ENCODE measurements around the gene NCKAP5. TPM values are rescaled to one million over a fixed set of nuclear protein-coding genes. Genes with fewer than 3 reads are reported as not detected.

Gene NCKAP5
- total and polyA plus RNA-seq, 2 of the 8 experiments (the other 6 are each of a cell fraction or from before 2014, with no cell fraction given), result 0.27 to 0.86 TPM

GRCh38 chr2:133570542-133570941 is 2.3 kb upstream of the NCKAP5 start:
- Histone ChIP-seq H3K14ac (ENCODE audit: insufficient read length) (no peak overlapping the region), H3K4me1 (replicated peaks in 1 of 4; ENCODE audit: control insufficient read depth in 3 of 4, insufficient read depth in 4 of 4, low read length in 3 of 4) (peaks cover 2 to 29% (median 13%) of the 10 kb centered on the region in 4 experiments; a peak in 5 of 7 replicates), H3K4me3 (ENCODE audit: extremely low read depth in 1 of 4, insufficient read depth in 2 of 4, low read depth in 3 of 4, low read length in 4 of 4) (no peak overlapping the region; a peak in 1 of 8 replicates), H3K27ac (ENCODE audit: low read depth, low read length) (no peak overlapping the region), H3K23ac (ENCODE audit: insufficient read length) (no peak overlapping the region), H4K8ac (ENCODE audit: extremely low read depth, insufficient read depth, low read length) (no peak overlapping the region), H3K4ac (replicated peaks; ENCODE audit: insufficient read length, low read depth, low read length) (no peak overlapping the region), H3K56ac (replicated peaks; ENCODE audit: insufficient read length, low read depth, low read length) (no peak overlapping the region), H3K27me3 (replicated peaks in 1 of 4; ENCODE audit: control insufficient read depth in 3 of 4, extremely low read depth in 1 of 4, insufficient read depth in 3 of 4, low read length in 3 of 4) (no peaks in the 10 kb centered on the region; a peak in 1 of 7 replicates), H4K20me1 (replicated peaks in 1 of 2; ENCODE audit: control insufficient read depth in 1 of 2, insufficient read depth in 2 of 2, low read length in 2 of 2) (no peaks in the 10 kb centered on the region), H4K91ac (replicated peaks; ENCODE audit: insufficient read length, low read length) (no peak overlapping the region), H4K5ac (ENCODE audit: insufficient read length, low read depth, low read length) (no peak overlapping the region), H2AFZ (ENCODE audit: low read length) (no peak overlapping the region; the same call in 1 of the 2 replicates), H2BK120ac (replicated peaks; ENCODE audit: low read depth, low read length) (no peak overlapping the region), H3K23me2 (ENCODE audit: low read depth, low read length) (no peaks in the 10 kb centered on the region), H3K18ac (ENCODE audit: extremely low read depth, low read length) (no peak overlapping the region; the same call in 1 of the 2 replicates), H3K79me2 (ENCODE audit: control insufficient read depth in 1 of 2, insufficient read depth in 2 of 2, low read length in 2 of 2) (no peaks in the 10 kb centered on the region), H2BK12ac (ENCODE audit: low read depth, low read length) (no peak overlapping the region), H3K9me3 (ENCODE audit: insufficient read depth in 2 of 2, low read depth in 1 of 2, low read length in 1 of 2) (no peaks in the 10 kb centered on the region), H2AK5ac (ENCODE audit: low read depth, low read length) (no peak overlapping the region), H3K36me3 (ENCODE audit: control insufficient read depth in 2 of 4, insufficient read depth in 4 of 4, low read length in 3 of 4) (no peaks in the 10 kb centered on the region), H2BK15ac (ENCODE audit: low read length) (no peak overlapping the region), H2BK20ac (ENCODE audit: low read length) (no peak overlapping the region), H2BK5ac (ENCODE audit: low read depth, low read length) (no peak overlapping the region), H3K4me2 (ENCODE audit: insufficient read depth in 1 of 2, low read depth in 2 of 2, low read length in 2 of 2) (no peak overlapping the region; a peak in 1 of 4 replicates), H3K9ac (replicated peaks in 1 of 4; ENCODE audit: extremely low read depth in 1 of 4, low read depth in 3 of 4, low read length in 3 of 4) (no peak overlapping the region), H3K79me1 (ENCODE audit: low read depth, low read length) (no peaks in the 10 kb centered on the region)
- TF ChIP-seq ASH2L (IDR thresholded peaks at IDR 0.05; ENCODE audit: low read length) (no peak), POLR2AphosphoS5 (IDR thresholded peaks at IDR 0.05; ENCODE audit: low read depth, low read length) (no peak), CTCF (IDR thresholded peaks at IDR 0.05; ENCODE audit: control extremely low read depth in 1 of 3, insufficient read depth in 1 of 3, low read depth in 1 of 3, low read length in 3 of 3) (no peak), KDM1A (IDR thresholded peaks at IDR 0.05; ENCODE audit: borderline replicate concordance, low read length) (no peak), BRCA1 (IDR thresholded peaks at IDR 0.05; ENCODE audit: low read depth, low read length) (no peak), TAF7 (optimal IDR thresholded peaks at IDR 0.05; ENCODE audit: borderline replicate concordance, low read depth, low read length) (no peak), TEAD4 (IDR thresholded peaks at IDR 0.05; ENCODE audit: low read depth, low read length) (no peak), SIRT6 (IDR thresholded peaks at IDR 0.05; ENCODE audit: low read length) (no peak), CHD1 (IDR thresholded peaks at IDR 0.05; ENCODE audit: low read depth, low read length) (no peak), TAF1 (IDR thresholded peaks at IDR 0.05; ENCODE audit: low read depth, low read length) (no peak), CBX8 (IDR thresholded peaks at IDR 0.05; ENCODE audit: borderline replicate concordance, low read depth, low read length) (no peak), SP4 (IDR thresholded peaks at IDR 0.05; ENCODE audit: low read length) (no peak)
- DNase-seq (ENCODE audit: low read depth in 1 of 2, low spot score in 2 of 2) (no peak), FAIRE-seq (no peak)
- WGBS, 2 experiments (ENCODE audit: extremely low coverage in 1 of 2, insufficient coverage in 1 of 2, insufficient read length in 1 of 2, insufficient replicate concordance in 2 of 2, low coverage in 1 of 2, low lambda C conversion rate in 2 of 2, missing lambda C conversion rate in 1 of 2), result 73% methylated on average over 5 of the region's 5 CpGs; no CpG with 5 or more reads in 1 of the 2 experiments
- CTCF ChIA-PET (ENCODE audit: partially characterized antibody), result interaction anchor here (0.6 to 1.5 kb wide), 7 partner anchors 10 to 308 kb away, joined by 3 to 5 read pairs (median 3); no protein-coding TSS in a partner anchor
- POLR2A ChIA-PET (ENCODE audit: partially characterized antibody), result no interaction called here
